ENCODE measurements around the gene KRT222.

Gene KRT222

GRCh38 chr17:40625311-40625710 is 39.7 kb downstream of the KRT222 start:
- TF ChIP-seq CTCF (IDR thresholded peaks at IDR 0.05; ENCODE audit: low read depth, low read length, missing control alignments): no peak
- no peak for DNase-seq (ENCODE audit: low read depth)
- no peak overlapping the region for H3K4me3 ChIP-seq (ENCODE audit: low read depth, low read length)

- no peak for TF ChIP-seq CTCF (IDR thresholded peaks at IDR 0.05; ENCODE audit: low read depth, low read length, missing control alignments)
- no peak overlapping the region for H3K4me3 ChIP-seq (ENCODE audit: low read depth, low read length)
- DNase-seq (ENCODE audit: low read depth): no peak
These were observed 41.4 kb downstream of the KRT222 start for GRCh38 chr17:40623419-40624210.

- TF ChIP-seq CTCF (IDR thresholded peaks at IDR 0.05; ENCODE audit: low read depth, low read length, missing control alignments): no peak
- no peak for DNase-seq (ENCODE audit: low read depth)
- H3K4me3 ChIP-seq (ENCODE audit: low read depth, low read length): no peak overlapping the region
These were observed 42.5 kb downstream of the KRT222 start for GRCh38 chr17:40622509-40622928.

- DNase-seq (ENCODE audit: low read depth): no peak
- H3K4me3 ChIP-seq (ENCODE audit: low read depth, low read length): no peak overlapping the region
- TF ChIP-seq CTCF (IDR thresholded peaks at IDR 0.05; ENCODE audit: low read depth, low read length, missing control alignments): no peak
These were observed 43.4 kb downstream of the KRT222 start for GRCh38 chr17:40621578-40621977.

DNA sequence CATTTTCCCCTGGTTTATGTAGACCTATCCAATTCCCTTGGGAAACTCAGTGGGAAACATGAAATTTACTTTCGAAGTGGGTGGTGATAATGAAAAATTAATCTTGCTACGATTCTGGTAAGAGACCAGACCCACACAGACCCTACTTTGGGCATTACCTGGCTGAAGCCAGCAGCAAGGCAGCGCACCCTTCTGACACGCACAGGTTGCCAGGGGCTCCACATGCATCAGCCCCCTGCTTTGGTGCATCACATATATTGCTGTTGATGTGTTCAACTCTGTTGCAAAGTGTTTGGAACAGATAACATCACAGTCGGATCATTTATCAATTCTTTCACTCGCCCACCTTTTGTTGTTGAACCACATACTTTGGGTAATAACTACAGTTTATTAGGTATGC is 44.0 kb downstream of the KRT222 start:
- no peak for DNase-seq (ENCODE audit: low read depth)
- no peak for TF ChIP-seq CTCF (IDR thresholded peaks at IDR 0.05; ENCODE audit: low read depth, low read length, missing control alignments)
- H3K4me3 ChIP-seq (ENCODE audit: low read depth, low read length): no peak overlapping the region

- no peak for DNase-seq (ENCODE audit: low read depth)
- no peak overlapping the region for H3K4me3 ChIP-seq (ENCODE audit: low read depth, low read length)
- TF ChIP-seq CTCF (IDR thresholded peaks at IDR 0.05; ENCODE audit: low read depth, low read length, missing control alignments): no peak
These were observed 46.0 kb downstream of the KRT222 start for GRCh38 chr17:40618754-40619625.

Measured in GM12864 (cell line).